Measurements from ENCODE around the gene CNGA4.

The CNGA4 gene

GRCh38 chr11:6196396-6196795 lies 42.5 kb upstream of the CNGA4 start:
- Histone ChIP-seq H3K79me2 (ENCODE audit: insufficient read depth, low read length) (no peaks in the 10 kb centered on the region), H3K27me3 (ENCODE audit: insufficient read depth, low read length, poor library complexity) (no peaks in the 10 kb centered on the region), H3K4me1 (ENCODE audit: insufficient read depth, low read length) (no peaks in the 10 kb centered on the region), H3K4me3 (ENCODE audit: low read depth in 1 of 2, low read length in 2 of 2) (no peak overlapping the region), H3K4me2 (ENCODE audit: insufficient read depth, low read length) (no peak overlapping the region), H2AFZ (ENCODE audit: low read depth, low read length) (no peak overlapping the region), H3K9me3 (ENCODE audit: insufficient read depth, low read length, severe bottlenecking) (no peaks in the 10 kb centered on the region), H3K36me3 (ENCODE audit: insufficient read depth, low read length) (no peaks in the 10 kb centered on the region), H3K27ac (ENCODE audit: low read length) (no peak overlapping the region), H4K20me1 (ENCODE audit: insufficient read depth, low read length) (no peaks in the 10 kb centered on the region), H3K9ac (ENCODE audit: low read depth, low read length) (no peak overlapping the region)
- ATAC-seq (ENCODE audit: insufficient read depth, low read depth) (0 out of 3 replicates have a peak, but pooled peaks have one; percentile 22), DNase-seq (no peak)
- TF ChIP-seq EZH2 (IDR thresholded peaks at IDR 0.05; ENCODE audit: borderline replicate concordance, low read depth, low read length, severe bottlenecking) (no peak), CTCF (IDR thresholded peaks at IDR 0.05; ENCODE audit: borderline replicate concordance, extremely low read depth, low read length, poor library complexity, severe bottlenecking) (no peak)

GRCh38 chr11:6197466-6198200 lies 41.3 kb upstream of the CNGA4 start:
- no peaks in the 10 kb centered on the region for H3K79me2 ChIP-seq (ENCODE audit: insufficient read depth, low read length)
- H3K9me3 ChIP-seq (ENCODE audit: insufficient read depth, low read length, severe bottlenecking) = no peaks in the 10 kb centered on the region
- no peak for TF ChIP-seq EZH2 (IDR thresholded peaks at IDR 0.05; ENCODE audit: borderline replicate concordance, low read depth, low read length, severe bottlenecking)
- TF ChIP-seq CTCF (IDR thresholded peaks at IDR 0.05; ENCODE audit: borderline replicate concordance, extremely low read depth, low read length, poor library complexity, severe bottlenecking) = no peak
- no peaks in the 10 kb centered on the region for H3K4me1 ChIP-seq (ENCODE audit: insufficient read depth, low read length)
- no peak overlapping the region for H2AFZ ChIP-seq (ENCODE audit: low read depth, low read length)
- H3K4me2 ChIP-seq (ENCODE audit: insufficient read depth, low read length) = no peak overlapping the region
- H3K27ac ChIP-seq (ENCODE audit: low read length) = no peak overlapping the region
- no peak for ATAC-seq (ENCODE audit: insufficient read depth, low read depth)
- H4K20me1 ChIP-seq (ENCODE audit: insufficient read depth, low read length) = no peaks in the 10 kb centered on the region
- H3K4me3 ChIP-seq (ENCODE audit: low read depth in 1 of 2, low read length in 2 of 2) = no peak overlapping the region
- no peak overlapping the region for H3K9ac ChIP-seq (ENCODE audit: low read depth, low read length)
- H3K27me3 ChIP-seq (ENCODE audit: insufficient read depth, low read length, poor library complexity) = no peaks in the 10 kb centered on the region
- H3K36me3 ChIP-seq (ENCODE audit: insufficient read depth, low read length) = no peaks in the 10 kb centered on the region
- DNase-seq = no peak

- H3K9ac ChIP-seq (ENCODE audit: low read depth, low read length) = no peak within 1 kb of the TSS
- no peak within 1 kb of the TSS for H3K4me3 ChIP-seq (ENCODE audit: low read depth in 1 of 2, low read length in 2 of 2)
- TF ChIP-seq EZH2 (IDR thresholded peaks at IDR 0.05; ENCODE audit: borderline replicate concordance, low read depth, low read length, severe bottlenecking) = no peak
- TF ChIP-seq CTCF (IDR thresholded peaks at IDR 0.05; ENCODE audit: borderline replicate concordance, extremely low read depth, low read length, poor library complexity, severe bottlenecking) = no peak
Measured at GRCh38 chr11:6199174-6199810, 39.6 kb upstream of the CNGA4 start, which contains the start of gene OR52W1. Gene OR52W1, plus strand, starts transcription at chr11:6199224. Its CDS starts 0 bp downstream, at chr11:6199224.

More at GRCh38 chr11:6199174-6199810, 39.6 kb upstream of the CNGA4 start, which contains the start of gene OR52W1:
- ATAC-seq (ENCODE audit: insufficient read depth, low read depth) (no peak), DNase-seq (no peak)
- H2AFZ ChIP-seq (ENCODE audit: low read depth, low read length) = no peak within 1 kb of the TSS
- H3K36me3 ChIP-seq (ENCODE audit: insufficient read depth, low read length) = no peaks in the 10 kb centered on the region
- no peaks in the 10 kb centered on the region for H4K20me1 ChIP-seq (ENCODE audit: insufficient read depth, low read length)
- no peak within 1 kb of the TSS for H3K4me2 ChIP-seq (ENCODE audit: insufficient read depth, low read length)
- no peaks in the 10 kb centered on the region for H3K4me1 ChIP-seq (ENCODE audit: insufficient read depth, low read length)
- no peaks in the 10 kb centered on the region for H3K79me2 ChIP-seq (ENCODE audit: insufficient read depth, low read length)
- H3K27me3 ChIP-seq (ENCODE audit: insufficient read depth, low read length, poor library complexity) = no peaks in the 10 kb centered on the region
- H3K9me3 ChIP-seq (ENCODE audit: insufficient read depth, low read length, severe bottlenecking) = no peaks in the 10 kb centered on the region
- no peak within 1 kb of the TSS for H3K27ac ChIP-seq (ENCODE audit: low read length)
